ENCODE results near the gene DGUOK.

DGUOK gene

DNA sequence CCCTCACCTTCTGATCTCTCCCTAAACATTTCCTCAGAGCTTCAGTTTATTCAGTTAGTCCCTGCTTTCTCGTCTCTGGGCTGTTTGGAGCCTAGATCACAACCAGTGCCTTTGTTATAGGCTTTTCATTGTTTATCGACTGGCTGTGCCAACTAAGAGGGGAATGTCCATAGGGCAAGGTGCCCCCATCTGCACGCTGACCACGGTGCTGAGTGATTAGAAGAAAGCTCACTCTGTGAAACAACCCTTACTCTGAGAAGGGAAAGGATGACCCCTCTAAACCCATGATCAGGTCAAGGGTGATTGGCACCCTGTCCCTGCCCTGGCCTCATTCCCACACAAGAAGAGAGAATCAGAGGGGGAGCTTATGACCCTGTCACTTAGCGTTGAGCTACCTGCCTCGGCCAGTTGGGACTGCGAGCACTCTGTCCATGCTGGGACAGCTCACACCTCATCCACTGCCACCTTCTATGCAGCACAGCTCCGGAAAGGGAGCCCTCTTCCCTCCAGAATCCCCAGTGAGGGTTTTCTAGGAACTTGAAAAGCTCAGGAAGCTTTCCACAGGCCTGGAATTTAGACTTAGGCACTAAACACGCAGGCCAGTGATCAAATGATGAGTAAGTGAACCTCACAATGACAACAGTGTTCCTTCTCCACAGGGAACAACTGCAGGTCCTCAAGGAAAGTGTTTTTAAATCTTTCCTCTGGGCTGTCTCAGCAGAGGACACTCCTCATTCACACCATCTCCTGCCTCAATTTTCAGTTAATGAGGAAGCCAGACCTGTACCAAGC, 36.2 kb upstream of the DGUOK start:
- TF ChIP-seq, protein P1, sequence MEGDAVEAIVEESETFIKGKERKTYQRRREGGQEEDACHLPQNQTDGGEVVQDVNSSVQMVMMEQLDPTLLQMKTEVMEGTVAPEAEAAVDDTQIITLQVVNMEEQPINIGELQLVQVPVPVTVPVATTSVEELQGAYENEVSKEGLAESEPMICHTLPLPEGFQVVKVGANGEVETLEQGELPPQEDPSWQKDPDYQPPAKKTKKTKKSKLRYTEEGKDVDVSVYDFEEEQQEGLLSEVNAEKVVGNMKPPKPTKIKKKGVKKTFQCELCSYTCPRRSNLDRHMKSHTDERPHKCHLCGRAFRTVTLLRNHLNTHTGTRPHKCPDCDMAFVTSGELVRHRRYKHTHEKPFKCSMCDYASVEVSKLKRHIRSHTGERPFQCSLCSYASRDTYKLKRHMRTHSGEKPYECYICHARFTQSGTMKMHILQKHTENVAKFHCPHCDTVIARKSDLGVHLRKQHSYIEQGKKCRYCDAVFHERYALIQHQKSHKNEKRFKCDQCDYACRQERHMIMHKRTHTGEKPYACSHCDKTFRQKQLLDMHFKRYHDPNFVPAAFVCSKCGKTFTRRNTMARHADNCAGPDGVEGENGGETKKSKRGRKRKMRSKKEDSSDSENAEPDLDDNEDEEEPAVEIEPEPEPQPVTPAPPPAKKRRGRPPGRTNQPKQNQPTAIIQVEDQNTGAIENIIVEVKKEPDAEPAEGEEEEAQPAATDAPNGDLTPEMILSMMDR (IDR thresholded peaks at IDR 0.05; ENCODE audit: low read depth, low read length) = no peak
- DNase-seq (ENCODE audit: extremely low read depth, low read depth) = no peak

DNA sequence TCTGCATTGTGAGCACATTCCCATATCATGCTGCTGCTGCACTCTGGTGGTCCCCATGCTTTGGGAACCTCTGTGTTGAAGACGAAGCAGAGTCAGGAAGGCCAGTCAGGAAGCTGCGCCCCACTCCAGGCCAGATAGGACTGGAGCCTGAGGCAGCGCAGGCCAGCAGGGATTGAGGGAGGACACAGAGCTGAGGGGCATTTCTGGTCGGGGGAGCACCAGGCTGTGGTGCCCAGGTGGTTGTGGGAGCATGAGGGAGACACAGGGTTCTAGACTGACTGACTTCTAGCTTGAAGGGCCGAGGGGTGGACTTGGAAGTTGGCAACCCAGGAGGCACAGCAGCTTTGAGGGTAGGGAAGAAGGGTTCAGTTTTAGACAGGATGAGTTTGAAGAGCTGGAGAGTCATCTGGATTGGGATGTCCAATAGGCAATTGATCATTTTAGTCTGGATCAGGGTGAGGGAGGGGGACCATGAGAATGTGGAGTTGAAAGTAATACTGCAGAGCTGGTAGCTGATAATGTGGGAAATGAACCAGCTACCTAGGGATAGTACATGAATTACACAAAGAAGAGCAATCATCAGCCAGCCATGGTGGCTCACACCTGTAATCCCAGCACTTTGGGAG, 35.3 kb upstream of the DGUOK start:
- TF ChIP-seq, protein P1 (IDR thresholded peaks at IDR 0.05; ENCODE audit: low read depth, low read length) = no peak
- DNase-seq (ENCODE audit: extremely low read depth, low read depth) = no peak

DNA sequence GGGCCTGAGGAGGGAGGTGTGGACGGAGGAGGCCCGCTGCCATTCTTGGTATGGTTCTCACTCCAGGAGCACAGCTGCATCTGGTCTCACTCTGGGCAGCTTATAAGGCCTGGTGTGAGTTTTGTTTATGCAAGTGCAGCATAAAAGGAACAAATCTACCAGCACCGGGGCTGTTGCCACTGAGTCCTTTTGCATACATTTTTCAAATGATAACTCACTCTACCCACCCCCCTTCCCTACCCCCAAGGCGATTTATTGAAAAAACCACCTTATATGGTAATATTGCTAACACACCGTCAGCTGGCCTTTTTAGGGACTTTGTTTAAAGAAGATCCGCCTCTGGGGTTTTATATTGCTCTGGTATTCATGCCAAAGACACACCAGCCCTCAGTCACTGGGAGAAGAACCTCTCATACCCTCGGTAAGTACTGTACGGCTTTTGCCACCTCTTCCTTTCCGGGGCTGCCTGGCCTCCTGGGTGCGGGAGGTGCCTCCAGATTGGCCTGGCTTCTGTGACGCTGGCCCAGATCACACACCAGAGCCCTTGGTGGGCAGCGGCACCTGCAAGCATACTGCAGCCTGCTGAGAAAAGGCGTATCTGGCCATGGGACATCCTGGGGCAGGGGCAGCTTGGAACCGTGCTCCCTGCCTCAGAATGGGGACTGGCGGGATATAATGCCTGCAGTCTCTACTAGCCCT, 33.9 kb upstream of the DGUOK start, which contains the start of gene ACTG2:
Gene ACTG2, plus strand, starts transcription at position 378 of the 699 bp plus-strand sequence. CDS start 8,304 bp downstream, outside the sequence.
- TF ChIP-seq, protein P1 (IDR thresholded peaks at IDR 0.05; ENCODE audit: low read depth, low read length) = no peak
- DNase-seq (ENCODE audit: extremely low read depth, low read depth) = no peak

DNA sequence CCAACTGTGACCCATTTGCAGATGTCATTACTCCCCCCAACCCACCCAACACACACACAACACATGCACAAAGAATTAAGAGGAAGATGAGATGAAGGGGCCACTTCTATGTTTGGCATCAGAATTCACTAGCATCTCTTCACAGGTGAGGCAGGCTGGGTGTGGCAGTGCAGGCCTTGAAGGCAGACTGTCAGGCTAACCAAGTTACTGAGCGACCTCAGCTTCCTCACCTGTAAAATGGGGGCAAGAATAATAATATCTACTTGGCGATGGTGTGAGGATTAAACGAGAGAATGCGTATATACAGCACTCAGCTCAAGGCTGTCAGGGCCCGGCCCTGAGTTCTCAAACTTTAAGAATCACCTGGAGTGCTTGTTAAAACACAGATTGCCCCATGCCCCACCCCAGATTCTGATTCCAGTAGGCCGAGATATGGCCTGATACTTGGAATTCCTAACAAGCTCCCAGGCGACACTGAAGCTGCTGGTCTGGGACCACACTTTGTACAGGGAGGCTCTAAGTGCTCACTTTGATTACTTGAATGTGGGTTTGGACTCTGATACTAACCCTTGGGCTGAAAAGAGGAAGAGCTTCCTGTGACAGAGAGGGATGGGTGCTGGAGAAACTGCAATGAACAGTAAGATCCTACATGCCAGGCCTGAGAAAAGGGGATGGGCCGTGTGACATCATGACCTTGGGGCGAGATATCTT, 32.8 kb upstream of the DGUOK start:
- no peak for DNase-seq (ENCODE audit: extremely low read depth, low read depth)
- TF ChIP-seq, protein P1 (IDR thresholded peaks at IDR 0.05; ENCODE audit: low read depth, low read length) = no peak

DNA sequence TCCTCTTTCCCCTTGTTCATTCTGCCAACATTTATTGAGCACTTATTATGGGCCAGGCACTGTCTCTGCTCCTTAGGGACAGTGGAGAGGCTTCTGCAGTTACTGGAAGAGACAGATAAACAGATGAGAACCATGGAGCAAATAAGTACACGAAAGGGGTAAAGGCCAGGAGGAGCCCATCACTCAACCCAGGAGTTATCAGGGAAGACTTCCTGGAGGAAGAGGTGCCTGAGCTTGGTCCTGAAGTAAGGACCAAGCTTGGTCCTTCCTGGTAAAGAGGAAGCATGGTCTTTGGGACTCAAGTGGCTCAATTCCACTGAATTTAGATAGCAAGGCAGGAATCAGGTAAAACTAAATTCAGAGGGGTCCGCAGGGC, 32.2 kb upstream of the DGUOK start:
- TF ChIP-seq, protein P1 (IDR thresholded peaks at IDR 0.05; ENCODE audit: low read depth, low read length) = no peak

DNA sequence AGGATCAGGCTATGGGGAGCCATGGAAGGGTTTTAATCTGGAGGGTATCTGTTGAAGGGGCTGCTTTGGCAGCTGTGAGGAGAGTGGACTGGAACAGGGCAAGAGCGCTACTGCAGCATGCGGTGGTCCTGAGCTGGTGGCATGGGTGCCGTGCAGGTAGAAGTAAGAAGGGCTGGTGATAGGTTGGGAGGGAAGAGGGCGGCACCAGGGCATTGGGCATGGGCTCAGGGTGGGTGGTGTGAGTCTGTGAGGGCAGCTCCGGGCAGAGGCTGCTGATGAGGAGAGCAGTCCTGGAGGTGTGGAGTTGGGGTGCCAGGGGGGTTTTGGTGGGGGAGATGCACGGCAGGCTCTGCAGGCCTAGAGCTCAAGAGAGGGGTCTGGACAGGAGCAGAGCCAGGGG, 31.8 kb upstream of the DGUOK start:
- TF ChIP-seq, protein P1 (IDR thresholded peaks at IDR 0.05; ENCODE audit: low read depth, low read length) = no peak
- no peak for DNase-seq (ENCODE audit: extremely low read depth, low read depth)

More for the DNA sequence above, 32.2 kb upstream of the DGUOK start:
- no peak for DNase-seq (ENCODE audit: extremely low read depth, low read depth)
